HG02943 (cell line): ENCODE data around the gene RAX.
"Not testable (repeated sequence)": the region's sequence is repeated elsewhere in the genome, so short reads cannot be mapped to it uniquely, and the experiment has no call there.

Source experiments
- ATAC-seq: cut with Tn5 transposase; IDR thresholded peaks from one replicate; pipeline ENCODE4 v1.9.1; 2021; ENCODE audit warnings: mild to moderate bottlenecking, low read depth, moderate library complexity; ENCODE audit not compliant: unreplicated experiment

The RAX gene

DNA sequence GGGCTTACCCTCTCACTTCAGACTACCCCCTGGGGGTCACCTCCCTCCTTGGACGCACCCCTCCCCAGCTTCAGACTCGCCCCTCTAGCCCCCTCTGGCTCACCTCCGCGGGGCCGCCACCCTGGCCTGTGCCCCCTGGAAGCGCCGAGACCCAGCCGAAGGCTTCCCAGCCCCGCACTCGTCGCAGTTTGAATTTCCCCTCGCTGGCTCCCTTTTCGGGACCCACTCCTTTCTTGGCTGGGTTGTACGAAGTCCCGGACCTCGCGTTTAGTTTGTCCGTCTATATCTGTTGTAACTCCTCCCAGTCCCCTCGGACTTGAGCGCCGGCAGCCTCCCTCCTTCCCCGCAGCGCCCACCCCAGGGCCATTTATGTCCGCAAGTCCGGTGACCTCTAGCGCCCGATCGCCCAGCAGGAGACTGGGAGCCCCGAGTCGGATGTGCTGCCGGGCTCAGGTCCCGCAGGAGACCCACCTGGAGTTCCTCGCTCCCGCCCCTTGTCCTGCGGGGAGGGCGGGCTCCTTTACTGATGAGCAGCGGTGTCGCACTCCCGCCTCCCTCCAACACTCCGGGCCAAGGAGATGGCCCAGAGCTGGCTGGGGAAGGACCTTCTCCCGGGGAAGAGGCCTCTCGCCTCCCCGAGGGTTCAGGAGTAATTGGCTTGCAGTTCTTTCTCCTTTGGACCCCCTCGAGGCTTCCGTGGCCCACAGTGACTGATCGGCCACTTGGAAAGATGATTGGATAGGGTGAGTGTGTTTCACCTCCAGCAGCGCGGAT lies 692 bp upstream of the RAX start:
- no peak for ATAC-seq

DNA sequence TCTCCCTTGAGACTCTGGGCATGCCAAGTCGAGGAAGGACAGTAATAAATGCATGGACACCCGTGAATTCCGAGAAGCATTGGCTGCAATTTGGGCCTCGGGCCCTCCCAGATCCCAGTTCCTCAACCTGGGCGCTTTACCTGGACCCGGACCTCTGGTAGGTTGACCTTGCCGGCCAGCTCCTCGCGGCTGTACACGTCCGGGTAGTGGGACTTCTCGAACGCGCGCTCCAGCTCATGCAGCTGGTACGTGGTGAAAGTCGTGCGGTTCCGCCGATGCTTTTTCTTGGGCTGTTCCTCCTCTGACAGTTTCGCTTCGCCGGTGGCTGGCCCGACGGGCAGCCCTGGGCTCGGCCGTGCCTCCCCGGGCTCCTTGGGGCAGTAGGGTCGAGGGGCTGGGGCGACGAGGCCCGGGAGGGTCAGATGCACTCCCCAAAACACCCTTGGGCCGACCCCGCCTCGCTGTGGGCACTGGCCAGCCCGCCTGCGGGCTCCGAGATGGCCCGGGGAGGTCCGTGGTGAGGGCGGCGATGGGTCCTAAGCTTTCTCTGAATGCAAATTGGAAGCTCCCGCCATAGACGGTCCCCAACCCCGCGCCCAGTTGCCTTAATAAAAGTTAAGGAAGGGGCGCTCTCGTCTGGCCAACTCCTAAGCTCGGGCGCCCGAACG lies 899 bp downstream of the RAX start:
- no peak for ATAC-seq

DNA sequence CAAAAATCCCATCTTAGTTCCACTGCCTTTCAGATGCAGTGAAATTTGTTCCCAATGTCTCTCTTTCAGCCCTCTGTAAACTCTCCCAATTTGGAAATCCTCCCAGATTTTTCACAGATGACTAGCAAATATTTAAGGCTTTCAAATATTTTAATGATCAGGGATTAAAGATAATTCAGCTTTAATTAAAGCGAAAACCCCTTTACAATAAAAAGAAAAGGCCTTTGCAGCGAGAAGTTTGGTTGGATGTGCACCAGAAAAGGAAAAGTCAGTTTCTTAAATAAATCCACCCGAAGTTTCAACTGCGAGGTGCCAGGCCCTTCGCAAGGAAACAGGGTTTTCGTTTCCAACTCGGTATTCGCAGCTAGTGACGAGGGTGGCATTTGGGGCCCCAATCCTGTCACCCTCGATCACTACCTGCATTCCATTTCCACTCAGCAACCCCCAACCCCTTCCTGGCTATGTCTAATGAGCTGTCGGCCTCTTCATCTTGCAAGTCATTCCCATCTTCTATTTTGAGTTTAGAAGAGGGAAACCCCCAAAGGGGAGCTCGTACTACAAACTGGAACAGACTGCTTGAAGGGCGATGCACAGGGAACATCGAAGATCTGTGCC lies 1.5 kb downstream of the RAX start:
- no peak for ATAC-seq

DNA sequence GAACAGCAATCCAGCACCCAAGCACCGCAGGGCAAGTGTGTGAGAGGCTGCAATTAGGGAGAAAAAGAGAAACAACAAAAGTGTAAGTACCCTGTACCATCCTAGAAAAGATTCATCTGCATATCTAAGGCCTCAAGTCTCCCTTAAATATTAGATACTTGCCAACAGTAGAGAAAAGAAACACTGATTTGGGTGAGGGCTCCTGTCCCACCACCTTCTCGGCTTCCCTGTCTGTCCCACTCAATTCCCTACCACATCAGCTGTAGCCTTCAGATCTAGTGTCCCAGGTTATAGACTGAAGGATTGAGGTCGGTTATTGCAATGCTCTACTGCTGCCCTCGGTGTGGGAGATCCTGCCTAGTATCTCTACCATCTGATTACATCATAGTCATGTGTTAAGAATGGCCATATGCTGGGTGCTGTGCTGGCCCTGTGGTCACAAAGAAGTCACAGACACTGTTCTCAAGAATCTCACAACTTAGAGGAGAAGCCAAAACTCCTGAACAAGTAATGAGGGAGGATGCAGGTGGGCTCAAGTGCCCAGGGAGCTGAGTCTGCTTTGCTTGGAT lies 2.5 kb downstream of the RAX start:
- ATAC-seq: no peak

DNA sequence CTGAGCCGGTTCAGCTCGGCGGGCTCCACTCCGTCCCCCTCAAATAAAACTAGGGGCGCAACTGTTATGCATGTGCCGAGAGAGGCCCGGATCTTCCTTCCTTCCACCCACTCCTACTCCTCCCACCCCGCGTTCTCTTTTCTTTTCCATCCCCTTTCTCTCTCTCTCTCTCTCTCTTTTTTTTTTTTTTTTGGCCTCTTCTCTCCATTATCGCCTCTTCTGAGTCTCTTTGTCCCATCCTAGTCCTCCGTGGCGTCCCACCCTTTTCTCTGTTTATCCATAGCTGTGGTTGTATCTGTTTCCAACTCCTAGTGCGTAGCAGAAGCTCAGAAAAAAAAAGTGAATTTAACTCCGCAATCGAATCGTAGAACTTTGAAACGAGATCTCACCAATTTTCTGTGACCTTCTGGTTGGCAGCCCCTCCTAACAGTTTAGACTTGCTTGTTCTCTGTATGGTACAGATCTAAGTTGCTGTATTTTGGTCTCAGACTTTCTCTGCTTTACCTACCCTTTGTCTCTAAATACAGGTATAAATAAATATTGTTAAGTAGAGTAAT lies 3.6 kb downstream of the RAX start:
- ATAC-seq: no peak

DNA sequence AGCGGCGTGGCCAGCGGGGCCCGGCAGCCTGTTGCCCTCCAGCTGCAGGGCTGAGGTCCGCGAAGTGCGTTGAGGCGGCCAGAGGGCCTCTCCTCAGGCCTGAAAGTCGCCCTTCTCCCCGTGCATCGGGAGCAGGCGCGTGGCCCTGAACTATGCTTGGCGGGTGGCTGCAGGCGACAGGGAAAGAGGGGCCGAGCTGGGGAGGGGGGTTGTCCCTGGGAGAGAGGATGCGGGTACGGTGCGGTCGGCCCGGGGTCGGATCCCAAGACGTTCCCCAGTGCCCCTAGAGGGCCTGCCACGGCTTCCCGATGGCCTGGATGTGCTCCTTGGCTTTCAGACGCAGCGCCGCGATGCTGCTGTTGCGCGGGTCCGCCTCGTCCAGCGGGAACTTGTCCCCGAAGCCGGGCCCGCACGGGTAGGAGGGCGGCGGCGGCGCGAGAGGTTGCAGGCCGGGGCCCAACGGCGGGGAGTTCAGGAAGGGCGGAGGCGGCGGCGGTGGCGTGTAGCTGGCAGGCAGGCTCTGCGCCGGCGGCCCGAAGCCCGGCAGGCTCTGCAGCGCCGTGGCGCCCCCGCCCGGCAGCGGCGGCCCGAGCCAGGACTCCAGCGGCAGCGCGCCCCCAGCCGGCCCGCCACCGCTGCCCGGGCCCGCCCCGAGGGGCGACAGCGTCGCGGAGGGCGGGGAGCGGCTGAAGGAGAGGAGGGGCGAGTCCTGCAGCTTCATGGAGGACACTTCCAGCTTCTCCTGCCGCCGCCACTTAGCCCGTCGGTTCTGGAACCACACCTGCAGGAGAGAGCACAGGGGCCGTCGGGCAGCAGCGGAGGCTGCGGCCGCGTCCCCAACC lies 4.3 kb downstream of the RAX start:
- ATAC-seq: no peak

DNA sequence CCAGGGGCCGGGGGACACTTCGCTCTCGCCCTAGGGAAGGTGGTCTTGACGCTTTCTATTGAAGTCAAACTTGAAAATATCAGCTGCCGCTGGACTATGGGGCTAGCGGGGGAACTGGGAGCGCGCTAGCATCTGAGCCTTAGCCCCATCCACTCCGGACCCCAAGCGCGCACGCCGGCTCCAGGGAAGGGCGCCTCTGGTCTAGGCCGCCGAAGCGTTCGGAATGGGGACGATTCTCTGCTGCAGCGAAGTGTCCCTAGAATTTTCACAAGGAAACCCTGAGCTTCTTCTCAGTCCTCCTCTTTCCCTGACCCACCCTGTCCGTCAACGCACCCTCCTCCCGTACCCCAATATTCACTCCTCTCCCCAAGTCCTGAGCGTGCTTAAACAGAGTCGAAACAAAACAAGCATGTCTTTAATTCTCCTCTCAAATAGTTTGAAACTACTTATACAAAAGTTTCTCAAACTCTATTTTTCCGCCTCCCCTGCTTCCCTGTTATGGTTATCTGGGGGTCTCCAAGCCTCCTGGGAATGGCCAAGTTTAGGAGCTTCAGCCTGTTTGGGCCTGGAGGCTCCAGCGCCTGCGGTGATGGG lies 5.0 kb downstream of the RAX start:
- ATAC-seq: no peak

DNA sequence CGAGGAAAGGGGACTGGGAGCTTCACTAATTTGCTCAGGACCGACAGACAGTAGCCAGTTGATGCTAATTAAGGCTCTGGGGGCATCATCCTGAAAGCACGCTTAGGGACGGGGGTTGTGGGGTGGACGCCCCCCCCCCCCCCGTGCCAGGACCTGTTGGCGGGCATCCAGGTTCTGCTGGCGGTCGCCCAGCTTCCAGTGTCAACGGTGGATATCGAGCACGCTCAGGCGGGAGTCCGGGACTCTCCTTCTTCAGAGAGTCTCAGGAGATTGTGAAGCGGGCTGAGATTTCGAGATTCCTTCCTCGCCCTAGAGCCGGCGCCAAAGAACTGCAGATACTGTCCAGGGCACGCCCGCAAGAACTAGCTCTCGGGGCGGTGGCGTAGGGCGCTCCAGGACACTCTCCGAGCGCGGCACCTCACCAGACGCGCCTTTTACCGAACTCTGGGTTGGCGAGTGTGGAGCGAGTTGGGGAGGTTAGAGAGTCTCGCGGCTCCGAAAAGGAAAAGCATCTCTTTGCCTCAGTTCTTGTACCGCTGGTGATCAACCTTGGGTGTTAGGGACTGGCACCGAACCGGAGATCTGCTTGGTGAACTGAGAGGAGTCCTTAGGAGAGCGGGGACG lies 5.6 kb downstream of the RAX start:
- no peak for ATAC-seq

DNA sequence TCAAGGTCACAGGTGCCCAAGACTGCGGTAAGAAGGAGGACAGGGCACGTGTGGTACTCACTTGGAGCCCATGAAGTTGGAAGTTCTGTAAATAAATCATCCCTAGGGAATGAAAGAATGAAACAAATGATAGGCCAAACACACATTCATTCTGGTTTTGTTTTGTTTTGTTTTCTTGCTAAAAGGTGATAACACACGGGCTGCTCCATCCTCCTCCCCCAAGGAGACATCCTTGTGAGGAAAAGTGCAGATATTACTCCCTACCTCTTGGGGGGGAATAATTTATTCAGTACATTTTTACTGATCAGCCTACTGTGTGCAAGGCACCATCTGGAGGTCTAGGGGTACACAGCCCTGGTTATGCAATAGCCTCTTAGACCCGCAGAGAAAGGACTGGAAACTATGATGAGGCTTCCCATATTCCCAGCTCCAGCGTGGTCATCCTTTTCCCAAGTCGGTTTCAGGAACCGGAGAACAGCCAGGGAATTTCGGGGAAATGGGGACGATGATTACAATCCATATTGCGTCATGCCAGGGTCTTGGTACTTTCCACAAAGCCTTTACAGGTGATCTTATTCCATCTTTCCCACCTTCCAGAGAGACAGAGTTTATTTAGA lies 6.3 kb downstream of the RAX start:
- ATAC-seq: no peak

DNA sequence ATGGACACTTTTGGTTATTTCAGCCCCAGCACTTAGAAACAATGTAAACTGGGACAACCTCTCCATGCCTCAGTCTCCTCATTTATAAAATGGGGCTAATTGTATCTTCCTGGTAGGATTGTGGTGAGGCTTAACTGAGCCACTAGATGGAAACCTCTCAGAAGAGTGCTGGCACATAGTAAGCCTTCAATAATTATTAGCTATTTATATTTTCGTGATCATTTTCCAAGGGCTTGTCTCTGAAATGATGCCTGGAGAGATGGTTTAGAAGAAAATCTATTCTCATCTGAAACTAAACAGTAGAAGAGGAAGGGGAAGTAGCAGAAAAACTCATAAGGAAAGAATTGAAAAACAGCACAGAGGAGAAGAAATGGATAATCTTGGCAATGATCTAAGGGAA lies 6.8 kb downstream of the RAX start:
- no peak for ATAC-seq

DNA sequence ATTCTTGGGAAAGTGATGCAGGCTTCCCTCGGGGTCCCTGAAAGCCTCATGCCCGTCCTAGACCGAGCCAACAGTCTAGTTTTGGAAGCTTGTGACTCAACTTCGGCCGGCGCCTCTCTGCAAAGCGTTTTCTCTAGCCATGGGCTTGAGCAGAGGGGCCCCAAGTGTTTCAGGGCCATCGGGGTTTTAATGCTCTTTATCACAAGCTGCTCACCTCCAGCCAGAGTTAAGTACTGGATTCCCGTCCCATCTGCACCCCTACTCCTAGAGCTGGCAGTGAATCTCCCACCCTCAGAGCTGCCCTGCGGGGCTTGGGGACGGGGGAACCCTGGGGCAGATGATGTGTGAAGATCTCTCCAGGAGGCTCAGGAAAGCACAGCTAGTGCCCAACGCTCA lies 7.3 kb downstream of the RAX start:
- no peak for ATAC-seq

DNA sequence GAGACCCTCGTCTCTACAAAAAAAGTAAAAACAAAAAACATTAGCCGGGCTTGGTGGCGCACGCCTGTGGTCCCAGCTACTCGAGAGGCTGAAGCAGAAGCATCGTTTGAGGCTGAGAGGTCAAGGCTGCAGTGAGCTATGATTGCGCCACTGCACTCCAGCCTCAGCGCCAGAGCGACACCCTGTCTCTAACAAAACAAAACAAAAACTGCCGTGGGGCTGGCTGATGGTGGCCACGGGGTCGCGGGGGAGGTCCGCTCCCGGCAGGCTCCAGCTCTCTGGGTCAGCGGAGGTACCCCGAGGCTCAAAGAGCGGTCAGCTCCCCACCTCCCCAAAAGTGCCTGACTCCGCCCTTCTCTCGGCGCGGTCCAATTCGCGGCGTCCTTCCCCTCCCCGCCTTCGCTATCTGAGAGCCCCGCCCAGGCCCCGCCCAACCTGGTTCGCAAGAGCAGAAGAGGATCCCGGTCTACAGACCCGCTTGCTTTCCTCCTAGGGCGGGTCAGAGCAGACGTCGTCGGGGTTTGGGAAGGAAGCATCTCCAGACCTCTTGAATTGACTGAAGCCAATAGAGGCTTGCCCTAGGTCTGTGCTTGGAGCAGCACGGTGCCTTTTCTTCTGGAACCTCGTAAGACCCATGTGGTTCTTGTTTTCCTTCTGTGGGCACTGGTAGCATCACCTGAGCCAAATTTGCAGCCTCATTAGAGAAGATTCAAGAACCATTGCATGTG lies 7.8 kb downstream of the RAX start:
- no peak for ATAC-seq

DNA sequence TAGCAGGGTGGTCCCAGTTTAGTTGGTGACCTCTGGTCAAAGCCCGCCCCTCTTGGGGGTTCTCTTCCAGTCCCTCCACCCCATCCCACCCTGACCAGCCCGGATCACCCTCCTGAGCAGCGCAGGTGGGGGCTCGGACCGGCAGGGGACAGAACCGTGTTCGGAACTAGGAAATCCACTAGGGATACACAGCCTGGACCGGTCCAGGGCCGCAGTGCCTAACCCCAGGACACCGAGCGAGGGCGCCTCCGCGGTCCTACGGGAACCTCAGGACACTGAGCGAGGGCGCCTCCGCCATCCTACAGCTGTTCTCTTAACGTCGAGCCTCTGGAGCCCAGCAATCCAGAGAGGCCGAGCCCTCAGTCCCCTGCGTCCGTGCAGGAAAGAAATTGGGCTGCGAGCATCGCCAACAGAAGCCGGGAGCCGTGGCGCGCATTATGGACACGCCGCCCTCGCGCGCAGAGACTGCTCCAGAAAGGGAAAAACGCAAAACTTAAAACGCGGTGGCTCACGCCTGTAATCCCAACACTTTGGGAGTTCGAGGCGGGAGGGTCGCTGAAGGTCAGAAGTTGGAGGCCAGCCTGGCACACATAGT lies 8.5 kb downstream of the RAX start:
- no peak for ATAC-seq

DNA sequence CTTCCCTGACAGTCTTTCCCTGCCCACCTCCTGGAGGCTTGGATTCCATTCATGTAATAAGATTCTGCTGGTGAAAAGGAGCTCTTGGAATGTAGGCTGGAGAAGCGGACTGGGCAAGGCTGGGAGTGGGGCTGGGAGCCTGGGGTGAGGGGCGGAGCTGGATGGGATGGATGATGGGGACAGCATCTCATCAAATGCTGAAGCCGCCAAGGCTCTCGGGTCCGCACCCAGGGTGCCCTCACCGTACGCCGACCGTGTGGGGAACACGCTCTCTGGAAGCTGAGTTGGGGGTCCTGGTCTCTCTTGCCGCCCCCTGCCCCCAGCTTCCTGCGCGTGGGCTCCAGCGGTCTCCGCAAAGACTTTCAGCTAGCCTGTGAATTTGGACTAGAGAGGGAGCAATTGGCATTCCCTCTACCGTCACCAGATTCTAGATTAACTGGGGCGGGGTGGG lies 9.1 kb downstream of the RAX start:
- no peak for ATAC-seq

DNA sequence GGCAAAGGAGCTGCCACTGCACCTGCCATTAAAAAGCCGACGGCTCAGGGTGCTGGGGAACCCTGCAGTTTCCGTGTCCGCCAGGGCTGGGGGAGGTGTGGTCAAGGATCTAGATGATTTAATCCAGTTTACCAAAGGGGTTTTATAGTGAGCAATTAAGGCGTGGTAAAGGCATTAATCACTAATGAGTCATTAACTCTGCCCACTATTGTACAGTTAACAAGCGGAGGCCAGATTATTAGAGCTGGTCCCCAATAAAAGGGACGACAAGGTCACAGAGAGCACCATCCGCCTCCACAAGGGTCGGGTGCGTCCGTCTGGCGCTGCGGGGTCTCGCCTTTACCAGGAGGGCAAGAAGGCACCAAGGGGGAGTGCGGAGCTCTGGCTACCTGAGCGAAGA lies 9.6 kb downstream of the RAX start:
- no peak for ATAC-seq

DNA sequence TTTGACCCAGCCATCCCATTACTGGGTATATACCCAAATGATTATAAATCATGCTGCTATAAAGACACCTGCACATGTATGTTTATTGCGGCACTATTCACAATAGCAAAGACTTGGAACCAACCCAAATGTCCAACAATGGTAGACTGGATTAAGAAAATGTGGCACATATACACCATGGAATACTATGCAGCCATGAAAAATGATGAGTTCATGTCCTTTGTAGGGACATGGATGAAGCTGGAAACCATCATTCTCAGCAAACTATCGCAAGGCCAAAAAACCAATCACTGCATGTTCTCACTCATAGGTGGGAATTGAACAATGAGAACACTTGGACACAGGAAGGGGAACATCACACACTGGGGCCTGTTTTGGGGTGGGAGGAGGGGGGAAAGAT lies 11.0 kb downstream of the RAX start:
- not testable (repeated sequence) for ATAC-seq

DNA sequence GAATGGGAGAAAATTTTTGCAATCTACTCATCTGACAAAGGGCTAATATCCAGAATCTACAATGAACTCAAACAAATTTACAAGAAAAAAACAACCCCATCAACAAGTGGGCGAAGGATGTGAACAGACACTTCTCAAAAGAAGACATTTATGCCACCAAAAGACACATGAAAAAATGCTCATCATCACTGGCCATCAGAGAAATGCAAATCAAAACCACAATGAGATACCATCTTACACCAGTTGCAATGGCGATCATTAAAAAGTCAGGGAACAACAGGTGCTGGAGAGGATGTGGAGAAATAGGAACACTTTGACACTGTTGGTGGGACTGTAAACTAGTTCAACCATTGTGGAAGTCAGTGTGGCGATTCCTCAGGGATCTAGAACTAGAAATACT lies 11.4 kb downstream of the RAX start:
- ATAC-seq: not testable (repeated sequence)

DNA sequence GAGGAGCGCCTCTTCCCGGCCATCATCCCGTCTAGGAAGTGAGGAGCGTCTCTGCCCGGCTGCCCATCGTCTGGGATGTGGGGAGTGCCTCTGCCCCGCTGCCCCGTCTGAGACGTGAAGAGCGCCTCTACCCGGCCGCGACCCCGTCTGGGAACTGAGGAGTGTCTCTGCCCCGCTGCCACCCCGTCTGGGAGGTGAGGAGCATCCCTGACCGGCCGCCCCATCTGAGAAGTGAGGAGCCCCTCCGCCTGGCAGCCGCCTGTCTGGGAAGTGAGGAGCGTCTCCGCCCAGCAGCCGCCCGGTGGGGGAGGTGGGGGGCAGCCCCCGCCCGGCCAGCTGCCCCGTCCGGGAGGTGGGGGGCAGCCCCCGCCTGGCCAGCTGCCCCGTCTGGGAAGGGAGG lies 17.8 kb downstream of the RAX start:
- not testable (repeated sequence) for ATAC-seq
